WTC11 (cell line): ENCODE measurements around the gene NPIPB2. TPM values are rescaled to one million over a fixed set of nuclear protein-coding genes. Genes with fewer than 3 reads are reported as not detected.
A peak's percentile ranks its signal among the peaks of the same experiment; 100 is the strongest.

Experiments used
- ATF1 ChIP-seq: sonication (generic); formaldehyde crosslinking; IDR thresholded peaks from 2 replicates; pipeline ENCODE4 v1.8.1; 2023; ENCODE audit warnings: mild to moderate bottlenecking, moderate library complexity, missing genetic modification reagents
- GTF2I ChIP-seq: fragments of 250-450 bp; sonication (Bioruptor Pico); conservative IDR thresholded peaks from 2 replicates; pipeline ENCODE4 v1.4.0; 2021; ENCODE audit warnings: mild to moderate bottlenecking
- JUN ChIP-seq: sonication (generic); formaldehyde crosslinking; IDR thresholded peaks from 2 replicates; pipeline ENCODE4 v1.8.0; 2023; ENCODE audit warnings: mild to moderate bottlenecking, missing genetic modification reagents
- MYBL2 ChIP-seq: sonication (generic); formaldehyde crosslinking; IDR thresholded peaks from 2 replicates; pipeline ENCODE4 v1.8.1; 2023; ENCODE audit warnings: mild to moderate bottlenecking, moderate library complexity, missing genetic modification reagents
- NR1H2 ChIP-seq: sonication (generic); formaldehyde crosslinking; IDR thresholded peaks from 2 replicates; pipeline ENCODE4 v1.9.0; 2021; ENCODE audit warnings: mild to moderate bottlenecking, moderate library complexity, missing genetic modification reagents
- NR3C1 ChIP-seq: sonication (generic); formaldehyde crosslinking; conservative IDR thresholded peaks from 2 replicates; pipeline ENCODE4 v1.8.1; 2023; ENCODE audit warnings: low read depth, mild to moderate bottlenecking, missing genetic modification reagents
- PRRX2 ChIP-seq: fragments of 250-450 bp; sonication (Bioruptor Pico); IDR thresholded peaks from 2 replicates; pipeline ENCODE4 v1.8.0; 2021; ENCODE audit warnings: mild to moderate bottlenecking
- SMAD3 ChIP-seq: sonication (generic); formaldehyde crosslinking; IDR thresholded peaks from 2 replicates; pipeline ENCODE4 v1.8.0; 2022; ENCODE audit warnings: missing genetic modification reagents, mild to moderate bottlenecking, borderline replicate concordance
- TCF7 ChIP-seq: sonication (generic); formaldehyde crosslinking; IDR thresholded peaks from 2 replicates; pipeline ENCODE4 v1.8.0; 2022; ENCODE audit warnings: mild to moderate bottlenecking, low read depth, missing genetic modification reagents, moderate library complexity
- ZNF263 ChIP-seq: sonication (generic); formaldehyde crosslinking; IDR thresholded peaks from 2 replicates; pipeline ENCODE4 v1.8.1; 2022; ENCODE audit warnings: low read depth, mild to moderate bottlenecking, moderate library complexity, missing genetic modification reagents
- total RNA-seq: library from RNA; stranded (reverse); gene quantifications from 3 replicates; pipeline ENCODE4 v1.2.3, GENCODE V29; 2021
- TF ChIP-seq, protein P1 (sequence below): sonication (generic); formaldehyde crosslinking; IDR thresholded peaks from 2 replicates; pipeline ENCODE4 v1.8.1; 2022; ENCODE audit warnings: low read depth, missing genetic modification reagents, borderline replicate concordance
- TF ChIP-seq, protein P2 (sequence below): sonication (generic); formaldehyde crosslinking; IDR thresholded peaks from 2 replicates; pipeline ENCODE4 v1.8.0; 2022; ENCODE audit warnings: mild to moderate bottlenecking, missing genetic modification reagents
- TF ChIP-seq, protein P3 (sequence below): sonication (generic); formaldehyde crosslinking; IDR thresholded peaks from 2 replicates; pipeline ENCODE4 v1.8.1; 2023; ENCODE audit warnings: mild to moderate bottlenecking, missing genetic modification reagents
- TF ChIP-seq, protein P4 (sequence below): fragments of 250-450 bp; sonication (Bioruptor Pico); IDR thresholded peaks from 2 replicates; pipeline ENCODE4 v1.9.0; 2021; ENCODE audit warnings: mild to moderate bottlenecking
- TF ChIP-seq, protein P5 (sequence below): sonication (generic); formaldehyde crosslinking; IDR thresholded peaks from 2 replicates; pipeline ENCODE4 v1.8.1; 2022; ENCODE audit warnings: missing genetic modification reagents, borderline replicate concordance
- TF ChIP-seq, protein P6 (sequence below): sonication (generic); formaldehyde crosslinking; IDR thresholded peaks from 2 replicates; pipeline ENCODE4 v1.8.1; 2023; ENCODE audit warnings: mild to moderate bottlenecking, missing genetic modification reagents, moderate library complexity

NPIPB2 gene
- total RNA-seq, 1 experiment from 2014 or later, result 14.4 TPM

DNA sequence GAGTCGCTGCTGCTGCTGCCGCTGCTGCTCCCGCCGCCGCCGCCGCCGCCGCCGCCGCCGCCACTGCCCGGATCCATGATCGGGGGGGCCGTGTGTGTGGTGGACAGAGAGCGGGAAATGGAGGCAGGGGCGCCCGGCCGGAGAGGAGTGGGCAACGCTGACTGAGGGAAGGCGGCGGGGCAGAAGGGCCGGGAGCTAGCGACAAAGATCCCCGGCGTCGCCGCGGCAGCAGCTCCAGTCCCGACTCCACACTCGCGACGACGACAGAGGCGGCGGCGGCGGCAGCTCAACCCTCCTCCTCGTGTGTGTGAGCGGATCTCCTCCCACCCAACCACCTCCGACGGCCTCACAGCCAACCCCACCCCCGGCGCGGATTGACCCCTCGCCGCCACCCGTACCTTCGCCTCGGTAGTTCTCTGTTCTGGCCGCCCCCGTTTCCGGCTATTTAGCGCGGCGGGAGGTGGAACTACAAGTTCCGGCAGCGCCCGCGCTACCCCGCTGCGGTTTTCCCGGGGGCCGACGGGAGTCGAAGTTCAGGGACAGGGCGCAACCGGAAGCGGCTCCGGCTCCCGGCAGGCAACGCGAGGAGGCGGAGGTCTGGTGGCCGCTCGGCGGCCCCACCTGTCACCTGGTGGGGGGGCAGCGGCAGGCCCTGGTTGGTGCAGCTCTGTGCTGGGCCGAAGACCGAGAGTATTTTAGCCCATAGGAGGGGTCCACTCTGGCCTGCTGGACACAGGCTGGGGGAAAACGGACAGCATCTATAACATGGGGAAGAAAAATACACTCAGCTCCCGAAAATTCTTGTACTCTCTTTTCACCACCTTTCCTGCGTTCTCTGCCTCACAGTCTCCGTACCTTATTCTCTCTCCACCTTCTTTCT, 26.0 kb downstream of the NPIPB2 start, which contains the start of gene GSPT1 (continued):
- TF ChIP-seq ATF1 (CRISPR knock-in tag) (no peak), GTF2I (CRISPR knock-in tag) (no peak), PRRX2 (CRISPR knock-in tag) (no peak), NR3C1 (CRISPR knock-in tag) (no peak), NR1H2 (CRISPR knock-in tag) (no peak), JUN (CRISPR knock-in tag) (no peak), ZNF263 (CRISPR knock-in tag) (0 out of 2 replicates have a peak, but pooled peaks have one; percentile 12), MYBL2 (CRISPR knock-in tag) (no peak; the same call in 1 of the 2 replicates), TCF7 (CRISPR knock-in tag) (no peak), SMAD3 (no peak)
- TF ChIP-seq, protein P1, sequence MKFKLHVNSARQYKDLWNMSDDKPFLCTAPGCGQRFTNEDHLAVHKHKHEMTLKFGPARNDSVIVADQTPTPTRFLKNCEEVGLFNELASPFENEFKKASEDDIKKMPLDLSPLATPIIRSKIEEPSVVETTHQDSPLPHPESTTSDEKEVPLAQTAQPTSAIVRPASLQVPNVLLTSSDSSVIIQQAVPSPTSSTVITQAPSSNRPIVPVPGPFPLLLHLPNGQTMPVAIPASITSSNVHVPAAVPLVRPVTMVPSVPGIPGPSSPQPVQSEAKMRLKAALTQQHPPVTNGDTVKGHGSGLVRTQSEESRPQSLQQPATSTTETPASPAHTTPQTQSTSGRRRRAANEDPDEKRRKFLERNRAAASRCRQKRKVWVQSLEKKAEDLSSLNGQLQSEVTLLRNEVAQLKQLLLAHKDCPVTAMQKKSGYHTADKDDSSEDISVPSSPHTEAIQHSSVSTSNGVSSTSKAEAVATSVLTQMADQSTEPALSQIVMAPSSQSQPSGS (CRISPR knock-in tag), result no peak
- TF ChIP-seq, protein P2, sequence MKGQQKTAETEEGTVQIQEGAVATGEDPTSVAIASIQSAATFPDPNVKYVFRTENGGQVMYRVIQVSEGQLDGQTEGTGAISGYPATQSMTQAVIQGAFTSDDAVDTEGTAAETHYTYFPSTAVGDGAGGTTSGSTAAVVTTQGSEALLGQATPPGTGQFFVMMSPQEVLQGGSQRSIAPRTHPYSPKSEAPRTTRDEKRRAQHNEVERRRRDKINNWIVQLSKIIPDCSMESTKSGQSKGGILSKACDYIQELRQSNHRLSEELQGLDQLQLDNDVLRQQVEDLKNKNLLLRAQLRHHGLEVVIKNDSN, result peak; percentile 33; the same call in 1 of the 2 replicates
- TF ChIP-seq, protein P3, sequence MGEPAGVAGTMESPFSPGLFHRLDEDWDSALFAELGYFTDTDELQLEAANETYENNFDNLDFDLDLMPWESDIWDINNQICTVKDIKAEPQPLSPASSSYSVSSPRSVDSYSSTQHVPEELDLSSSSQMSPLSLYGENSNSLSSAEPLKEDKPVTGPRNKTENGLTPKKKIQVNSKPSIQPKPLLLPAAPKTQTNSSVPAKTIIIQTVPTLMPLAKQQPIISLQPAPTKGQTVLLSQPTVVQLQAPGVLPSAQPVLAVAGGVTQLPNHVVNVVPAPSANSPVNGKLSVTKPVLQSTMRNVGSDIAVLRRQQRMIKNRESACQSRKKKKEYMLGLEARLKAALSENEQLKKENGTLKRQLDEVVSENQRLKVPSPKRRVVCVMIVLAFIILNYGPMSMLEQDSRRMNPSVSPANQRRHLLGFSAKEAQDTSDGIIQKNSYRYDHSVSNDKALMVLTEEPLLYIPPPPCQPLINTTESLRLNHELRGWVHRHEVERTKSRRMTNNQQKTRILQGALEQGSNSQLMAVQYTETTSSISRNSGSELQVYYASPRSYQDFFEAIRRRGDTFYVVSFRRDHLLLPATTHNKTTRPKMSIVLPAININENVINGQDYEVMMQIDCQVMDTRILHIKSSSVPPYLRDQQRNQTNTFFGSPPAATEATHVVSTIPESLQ (CRISPR knock-in tag), result no peak
- TF ChIP-seq, protein P4, sequence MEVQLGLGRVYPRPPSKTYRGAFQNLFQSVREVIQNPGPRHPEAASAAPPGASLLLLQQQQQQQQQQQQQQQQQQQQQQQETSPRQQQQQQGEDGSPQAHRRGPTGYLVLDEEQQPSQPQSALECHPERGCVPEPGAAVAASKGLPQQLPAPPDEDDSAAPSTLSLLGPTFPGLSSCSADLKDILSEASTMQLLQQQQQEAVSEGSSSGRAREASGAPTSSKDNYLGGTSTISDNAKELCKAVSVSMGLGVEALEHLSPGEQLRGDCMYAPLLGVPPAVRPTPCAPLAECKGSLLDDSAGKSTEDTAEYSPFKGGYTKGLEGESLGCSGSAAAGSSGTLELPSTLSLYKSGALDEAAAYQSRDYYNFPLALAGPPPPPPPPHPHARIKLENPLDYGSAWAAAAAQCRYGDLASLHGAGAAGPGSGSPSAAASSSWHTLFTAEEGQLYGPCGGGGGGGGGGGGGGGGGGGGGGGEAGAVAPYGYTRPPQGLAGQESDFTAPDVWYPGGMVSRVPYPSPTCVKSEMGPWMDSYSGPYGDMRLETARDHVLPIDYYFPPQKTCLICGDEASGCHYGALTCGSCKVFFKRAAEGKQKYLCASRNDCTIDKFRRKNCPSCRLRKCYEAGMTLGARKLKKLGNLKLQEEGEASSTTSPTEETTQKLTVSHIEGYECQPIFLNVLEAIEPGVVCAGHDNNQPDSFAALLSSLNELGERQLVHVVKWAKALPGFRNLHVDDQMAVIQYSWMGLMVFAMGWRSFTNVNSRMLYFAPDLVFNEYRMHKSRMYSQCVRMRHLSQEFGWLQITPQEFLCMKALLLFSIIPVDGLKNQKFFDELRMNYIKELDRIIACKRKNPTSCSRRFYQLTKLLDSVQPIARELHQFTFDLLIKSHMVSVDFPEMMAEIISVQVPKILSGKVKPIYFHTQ (CRISPR knock-in tag), result no peak
- TF ChIP-seq, protein P5, sequence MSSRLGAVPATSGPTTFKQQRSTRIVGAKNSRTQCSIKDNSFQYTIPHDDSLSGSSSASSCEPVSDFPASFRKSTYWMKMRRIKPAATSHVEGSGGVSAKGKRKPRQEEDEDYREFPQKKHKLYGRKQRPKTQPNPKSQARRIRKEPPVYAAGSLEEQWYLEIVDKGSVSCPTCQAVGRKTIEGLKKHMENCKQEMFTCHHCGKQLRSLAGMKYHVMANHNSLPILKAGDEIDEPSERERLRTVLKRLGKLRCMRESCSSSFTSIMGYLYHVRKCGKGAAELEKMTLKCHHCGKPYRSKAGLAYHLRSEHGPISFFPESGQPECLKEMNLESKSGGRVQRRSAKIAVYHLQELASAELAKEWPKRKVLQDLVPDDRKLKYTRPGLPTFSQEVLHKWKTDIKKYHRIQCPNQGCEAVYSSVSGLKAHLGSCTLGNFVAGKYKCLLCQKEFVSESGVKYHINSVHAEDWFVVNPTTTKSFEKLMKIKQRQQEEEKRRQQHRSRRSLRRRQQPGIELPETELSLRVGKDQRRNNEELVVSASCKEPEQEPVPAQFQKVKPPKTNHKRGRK (CRISPR knock-in tag), result no peak
- TF ChIP-seq, protein P6, sequence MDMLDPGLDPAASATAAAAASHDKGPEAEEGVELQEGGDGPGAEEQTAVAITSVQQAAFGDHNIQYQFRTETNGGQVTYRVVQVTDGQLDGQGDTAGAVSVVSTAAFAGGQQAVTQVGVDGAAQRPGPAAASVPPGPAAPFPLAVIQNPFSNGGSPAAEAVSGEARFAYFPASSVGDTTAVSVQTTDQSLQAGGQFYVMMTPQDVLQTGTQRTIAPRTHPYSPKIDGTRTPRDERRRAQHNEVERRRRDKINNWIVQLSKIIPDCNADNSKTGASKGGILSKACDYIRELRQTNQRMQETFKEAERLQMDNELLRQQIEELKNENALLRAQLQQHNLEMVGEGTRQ, result peak; percentile 47
